ENCODE data around the gene AGT.
"Not testable (repeated sequence)": the region's sequence is repeated elsewhere in the genome, so short reads cannot be mapped to it uniquely, and the experiment has no call there.

The AGT gene

DNA sequence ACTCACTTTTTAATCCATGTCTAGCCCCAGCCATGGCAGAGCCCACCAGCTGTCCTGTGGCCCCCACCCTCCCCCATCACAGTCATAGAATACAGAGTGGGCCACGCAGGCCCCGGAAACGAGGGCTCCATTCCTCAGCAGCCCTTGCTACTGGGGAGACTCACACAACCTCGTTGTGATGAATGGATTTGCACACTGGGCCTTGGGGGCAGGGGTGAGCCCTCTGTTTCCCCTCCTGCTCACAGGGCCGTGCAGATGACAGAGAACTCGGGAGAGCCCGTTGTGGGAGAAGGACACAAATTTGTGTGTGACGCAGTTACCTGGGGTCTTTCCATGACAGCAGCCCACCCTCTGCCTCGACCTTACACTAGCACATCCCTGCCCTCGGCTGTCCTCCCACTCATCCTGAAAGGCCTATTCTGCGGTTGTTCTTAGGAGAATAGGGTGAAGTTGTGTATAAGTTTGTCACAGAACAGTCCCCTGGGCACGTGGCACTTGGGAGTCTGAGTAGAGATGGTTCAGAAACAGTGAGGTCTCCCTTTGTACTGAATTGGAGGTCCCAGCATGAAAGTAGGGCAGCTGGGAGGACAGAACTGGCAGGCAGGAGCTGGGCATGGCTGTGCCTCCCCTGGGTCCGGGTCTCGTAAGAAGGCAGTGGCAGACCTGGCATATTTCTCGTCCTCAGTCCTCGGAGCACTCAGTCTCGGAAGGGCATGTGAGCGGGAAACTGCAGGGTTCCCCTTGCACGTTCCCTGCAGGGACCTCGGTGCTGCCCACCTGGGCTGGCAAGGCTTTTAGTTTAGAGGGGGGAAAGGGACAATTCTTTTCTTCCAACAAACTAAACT is 6.8 kb downstream of the AGT start:
- DNase-seq: no peak

DNA sequence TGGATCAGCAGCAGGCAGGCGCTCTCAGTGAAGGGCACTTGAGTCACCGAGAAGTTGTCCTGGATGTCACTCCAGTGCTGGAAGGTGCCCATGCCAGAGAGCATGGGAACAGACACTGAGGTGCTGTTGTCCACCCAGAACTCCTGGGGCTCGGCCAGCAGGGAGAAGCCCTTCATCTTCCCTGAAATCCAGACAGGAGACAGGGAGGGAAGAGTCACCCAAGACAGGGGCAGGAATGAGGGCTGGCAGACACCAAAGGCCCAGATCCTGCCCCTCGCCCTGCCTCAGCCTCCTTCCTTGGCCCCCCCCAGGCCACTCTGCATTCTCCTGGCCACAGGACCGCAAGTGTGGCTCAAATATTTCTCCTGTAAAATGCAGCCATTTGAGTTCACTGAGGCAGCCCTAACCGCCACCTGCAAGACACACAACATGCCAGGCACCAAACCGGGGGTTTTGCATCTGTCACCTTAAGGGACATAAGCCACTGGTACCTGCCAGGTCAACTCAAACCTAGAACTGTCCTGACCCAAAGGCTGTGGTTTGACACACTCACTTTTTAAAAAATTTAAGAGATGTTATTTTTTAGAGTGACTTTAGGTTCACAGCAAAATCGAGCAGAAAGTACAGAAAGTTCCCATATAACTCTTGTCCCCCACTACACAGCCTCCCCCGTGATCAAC is 7.8 kb downstream of the AGT start:
- DNase-seq: no peak

GRCh38 chr1:230705289-230706019 is 8.5 kb downstream of the AGT start:
- DNase-seq: no peak

- DNase-seq: no peak
Observed at GRCh38 chr1:230704830-230705229, 9.1 kb downstream of the AGT start.

DNA sequence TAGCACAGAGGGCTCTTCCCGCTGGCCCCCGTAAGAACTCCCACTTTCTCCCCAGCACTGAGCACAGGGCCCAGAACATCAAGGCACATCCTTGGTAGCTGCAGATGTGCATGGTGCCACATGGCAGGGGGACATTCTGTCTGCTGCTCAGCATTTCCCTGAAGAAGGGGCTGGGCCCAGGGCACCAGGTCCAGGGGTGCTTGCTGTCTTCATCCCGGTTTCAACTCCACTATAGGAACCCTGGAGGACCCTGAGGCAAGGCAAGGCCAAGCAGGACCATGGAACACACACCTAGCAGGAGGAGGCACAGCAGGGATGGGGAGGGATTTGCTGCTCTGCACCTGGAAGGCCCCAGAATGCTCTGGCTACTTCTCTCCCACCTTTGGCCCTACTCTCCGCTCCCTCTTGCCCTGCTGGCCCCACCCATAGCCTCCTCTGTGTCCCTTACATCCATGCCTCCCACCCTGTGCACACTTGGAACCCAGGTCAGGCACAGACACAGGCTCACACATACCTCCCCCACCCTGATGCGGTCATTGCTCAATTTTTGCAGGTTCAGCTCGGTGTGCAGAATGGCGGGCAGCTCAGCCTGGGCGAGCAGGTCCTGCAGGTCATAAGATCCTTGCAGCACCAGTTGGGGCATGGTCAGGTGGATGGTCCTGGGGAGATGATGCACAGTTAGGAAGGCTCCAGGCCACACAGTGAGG is 10.1 kb downstream of the AGT start:
- DNase-seq: no peak

GRCh38 chr1:230702934-230703678 is 10.8 kb downstream of the AGT start:
- DNase-seq: no peak

GRCh38 chr1:230701895-230702768 is 11.8 kb downstream of the AGT start:
- DNase-seq: no peak

DNA sequence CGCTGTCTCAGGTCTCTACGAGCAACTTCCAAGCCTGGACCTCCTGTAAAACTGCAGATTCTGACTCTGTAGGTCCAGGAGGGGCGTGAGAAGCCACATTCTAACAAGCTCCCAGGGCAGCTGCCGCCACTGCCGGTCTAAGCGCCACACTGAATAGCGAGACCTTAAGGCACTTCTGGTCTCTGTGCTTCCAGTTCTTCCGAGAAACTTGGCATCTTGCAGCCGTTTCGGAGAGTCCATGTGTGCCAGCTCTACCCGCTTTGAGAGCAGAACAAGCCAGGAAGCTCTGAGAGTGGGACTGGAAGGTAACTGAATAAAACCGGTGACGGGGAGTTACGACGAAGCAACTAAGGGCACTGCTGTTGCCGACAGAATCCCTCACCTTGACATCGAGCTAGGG is 12.5 kb downstream of the AGT start:
- DNase-seq: no peak

DNA sequence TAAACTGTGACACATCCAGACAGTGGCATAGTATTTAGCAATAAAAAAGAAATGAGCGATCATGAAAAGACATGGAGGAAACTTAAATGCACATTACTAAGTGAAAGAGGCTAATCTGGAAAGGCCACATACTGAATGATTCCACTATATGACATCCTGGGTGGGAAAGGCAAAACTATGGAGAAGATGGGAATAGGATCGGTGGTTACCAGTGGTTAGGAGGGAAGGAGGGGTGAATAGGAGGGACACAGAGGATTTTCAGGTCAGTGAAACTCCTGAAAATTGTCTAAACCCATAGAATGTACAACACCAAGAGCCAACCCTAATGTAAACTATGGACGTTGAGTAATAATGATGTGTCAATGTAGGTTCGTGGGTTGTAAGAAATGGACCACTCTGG is 13.8 kb downstream of the AGT start:
- DNase-seq: no peak

DNA sequence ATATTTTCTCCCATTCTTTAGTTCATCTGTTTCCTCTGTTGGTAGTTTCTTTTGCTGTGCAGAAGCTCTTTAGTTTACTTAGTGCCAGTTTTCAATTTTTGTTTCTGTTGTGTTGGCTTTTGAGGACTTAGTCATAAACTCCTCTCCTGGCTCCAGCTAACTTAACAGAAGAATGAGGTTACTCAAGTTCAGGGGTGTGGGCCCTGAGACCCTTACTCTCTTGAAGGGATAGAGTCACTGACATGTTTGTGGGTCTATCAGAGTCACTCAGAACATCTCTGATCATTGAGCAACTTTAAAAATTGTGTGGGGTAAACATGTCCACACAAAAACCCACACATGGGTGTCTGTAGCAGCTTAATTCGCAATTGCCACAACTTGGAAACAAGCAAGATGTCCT is 14.2 kb downstream of the AGT start:
- DNase-seq: no peak

- DNase-seq: not testable (repeated sequence)
Observed at GRCh38 chr1:230698964-230699363, 15.0 kb downstream of the AGT start.

- no peak for DNase-seq
Observed at GRCh38 chr1:230698130-230698529, 15.8 kb downstream of the AGT start.

DNA sequence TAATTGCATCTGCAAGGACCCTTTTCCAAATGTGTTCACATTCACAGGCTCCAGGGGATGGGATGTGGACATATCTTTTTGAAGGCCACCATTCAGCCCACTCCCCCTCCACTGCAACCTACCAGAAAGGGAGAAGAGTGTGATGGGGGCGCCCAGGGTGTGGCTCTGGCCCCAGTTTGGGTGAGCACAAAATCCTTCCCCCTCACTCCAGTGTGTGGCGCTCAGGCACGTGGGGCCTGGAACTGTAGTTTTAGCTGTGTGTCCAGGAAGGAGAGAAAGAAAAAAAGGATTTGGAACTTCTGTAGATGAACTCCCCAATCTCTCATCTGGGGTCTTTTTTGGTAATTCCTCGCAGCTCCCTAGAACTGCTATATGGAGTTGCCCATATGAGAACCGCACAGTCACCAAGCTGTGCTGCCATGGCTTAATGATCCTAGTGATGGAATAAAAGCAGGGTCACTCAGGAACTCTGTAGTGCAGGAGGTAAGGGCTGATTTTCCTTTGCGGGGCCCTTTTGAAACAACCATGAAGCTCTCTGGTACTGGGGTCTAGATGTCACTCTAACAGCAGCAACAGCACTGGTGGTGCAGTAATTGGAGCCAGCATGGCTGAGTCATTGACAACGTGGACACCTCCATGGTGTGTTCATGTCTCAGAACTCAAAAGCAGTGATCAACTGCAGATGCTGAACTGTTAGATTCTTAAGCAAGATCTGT is 17.0 kb downstream of the AGT start:
- DNase-seq: no peak

GRCh38 chr1:230696218-230696617 is 17.7 kb downstream of the AGT start:
- DNase-seq: no peak

GRCh38 chr1:230694991-230695390 is 18.9 kb downstream of the AGT start:
- no peak for DNase-seq

DNA sequence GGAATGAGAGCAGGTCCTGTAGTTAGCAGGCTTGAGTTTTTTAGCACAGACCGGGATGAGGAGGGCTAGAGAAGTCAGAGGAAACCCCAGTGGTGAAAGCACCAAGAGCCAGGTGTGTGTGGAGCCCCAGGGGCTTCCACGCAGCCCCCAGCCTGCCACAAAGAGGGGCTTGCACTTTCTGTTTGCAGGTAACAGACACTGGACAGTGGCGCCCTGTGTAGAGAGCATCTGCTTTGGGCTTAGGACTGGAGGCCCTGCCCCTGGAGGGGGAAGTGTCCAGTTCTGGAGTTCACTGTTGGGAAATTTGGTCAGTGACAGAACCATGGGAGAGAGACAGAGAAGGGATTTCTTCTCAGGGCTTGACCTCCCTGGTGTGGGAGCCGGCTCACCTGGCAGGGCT is 19.5 kb downstream of the AGT start:
- DNase-seq: no peak

DNA sequence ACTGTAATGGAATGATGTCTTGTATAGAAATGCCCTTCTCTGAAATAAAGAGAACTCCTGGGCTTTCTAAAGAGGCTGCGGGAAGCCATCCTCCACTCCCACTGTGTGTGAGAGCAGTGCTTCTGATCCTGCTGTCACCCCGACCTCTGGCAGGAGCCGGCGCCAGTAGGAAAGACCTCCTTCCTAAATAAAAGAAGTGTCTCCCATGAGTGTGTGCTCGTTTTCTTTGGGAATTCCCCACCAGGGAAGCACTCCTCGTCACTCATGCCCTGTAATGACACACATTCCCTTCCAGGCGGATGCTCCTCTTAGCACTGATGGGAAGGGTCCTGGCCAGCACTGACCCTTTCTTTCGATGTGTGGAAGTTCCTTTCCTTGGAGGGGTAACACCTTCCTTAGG is 20.1 kb downstream of the AGT start:
- no peak for DNase-seq

DNA sequence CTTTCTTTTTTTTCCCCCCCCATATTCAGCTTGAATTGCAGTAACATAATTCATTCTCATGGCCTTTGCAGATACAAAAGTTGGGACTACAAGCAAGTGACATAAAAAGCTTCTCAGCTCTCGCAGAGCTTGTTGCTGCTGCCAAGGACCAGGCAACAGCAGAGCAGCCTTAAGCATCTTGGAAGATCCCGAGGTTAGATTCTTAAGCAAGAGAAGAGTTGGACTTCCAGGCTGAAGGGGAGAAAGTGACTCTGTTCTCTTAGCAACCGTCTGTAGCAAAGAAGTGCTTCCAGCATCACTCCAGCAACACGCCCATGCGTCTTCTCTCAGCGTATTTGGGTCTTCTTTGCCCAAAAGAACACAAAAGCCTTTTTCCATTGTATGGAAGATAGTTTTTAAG is 20.7 kb downstream of the AGT start:
- no peak for DNase-seq

- no peak for DNase-seq
Observed at GRCh38 chr1:230691615-230692014, 22.3 kb downstream of the AGT start.

GRCh38 chr1:230690101-230690500 is 23.8 kb downstream of the AGT start:
- no peak for DNase-seq

DNA sequence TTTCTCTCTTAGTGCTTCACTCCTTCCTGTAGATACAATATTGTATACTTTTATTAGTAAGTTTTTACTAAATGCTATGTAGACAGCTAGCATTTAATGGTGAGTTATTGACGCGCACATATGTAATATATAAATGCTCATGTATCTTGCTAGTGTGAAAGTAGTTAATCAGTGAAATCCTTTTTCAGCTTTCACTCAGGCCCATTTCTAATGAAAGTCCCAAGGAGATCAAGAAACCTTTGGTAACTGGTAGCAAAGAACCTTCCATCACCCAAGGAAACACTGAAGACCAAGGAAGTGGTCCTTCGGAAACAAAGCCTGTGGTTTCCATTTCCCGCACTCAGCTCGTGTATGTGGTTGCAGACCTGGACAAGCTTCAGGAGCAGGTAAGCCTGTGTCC is 27.2 kb downstream of the AGT start:
- no peak for DNase-seq
